GM12892 (cell line): ENCODE results near the gene OSR1.

Experiments used
- POLR2A ChIP-seq: IDR thresholded peaks from 2 replicates; pipeline ENCODE4 v1.6.1; 2011; ENCODE audit warnings: low read depth, low read length, control low read depth
- TAF1 ChIP-seq: IDR thresholded peaks from 2 replicates; pipeline ENCODE4 v1.6.1; 2011; ENCODE audit warnings: low read depth, mild to moderate bottlenecking, control low read depth, low read length, borderline replicate concordance

GRCh38 chr2:19380532-19380931 lies 22.1 kb upstream of the OSR1 start:
- TF ChIP-seq POLR2A: no peak
- TF ChIP-seq TAF1: no peak
